GM12878 (cell line): ENCODE data around the gene ZNF417. TPM values are rescaled to one million over a fixed set of nuclear protein-coding genes. Genes with fewer than 3 reads are reported as not detected.

ENCODE experiments used
- CREB1 ChIP-seq: IDR thresholded peaks from 2 replicates; pipeline ENCODE4 v1.6.1; 2012; ENCODE audit warnings: low read depth, mild to moderate bottlenecking, inconsistent platforms
- EGR1 ChIP-seq, 2 experiments: IDR thresholded peaks; 1 replicate in 1 of 2; 2 replicates in 1 of 2; pipeline ENCODE4 v1.6.1; 2011 to 2012; ENCODE audit warnings: low read depth in 2 of 2, low read length in 2 of 2, borderline replicate concordance in 1 of 2, mild to moderate bottlenecking in 1 of 2, moderate library complexity in 1 of 2
- EP300 ChIP-seq, 2 experiments: fragments of 150-350 bp in 1 of 2; IDR thresholded peaks; 2 replicates each; pipeline ENCODE4 v1.6.1; 2011 to 2012; ENCODE audit warnings: low read depth in 2 of 2, low read length in 2 of 2, borderline replicate concordance in 1 of 2, improper control_type of control experiment in 1 of 2, inconsistent platforms in 1 of 2; ENCODE audit not compliant: control insufficient read depth in 1 of 2
- GABPA ChIP-seq: IDR thresholded peaks from 2 replicates; pipeline ENCODE4 v1.6.1; 2014; ENCODE audit warnings: antibody characterized with exemption, low read depth, mild to moderate bottlenecking, inconsistent platforms
- JUND ChIP-seq: IDR thresholded peaks from 2 replicates; pipeline ENCODE4 v1.6.1; 2012; ENCODE audit warnings: low read depth, mild to moderate bottlenecking, low read length, improper control_type of control experiment, moderate library complexity
- NR2F1 ChIP-seq: fragments of 450-650 bp; conservative IDR thresholded peaks from 2 replicates; pipeline ENCODE4 v1.6.1; 2017; ENCODE audit warnings: mild to moderate bottlenecking
- PML ChIP-seq: IDR thresholded peaks from 2 replicates; pipeline ENCODE4 v1.6.1; 2012; ENCODE audit warnings: low read length, inconsistent platforms
- POLR2A ChIP-seq: IDR thresholded peaks from 2 replicates; pipeline ENCODE4 v1.6.1; 2011; ENCODE audit warnings: low read depth, mild to moderate bottlenecking, low read length
- SREBF2 ChIP-seq: IDR thresholded peaks from 2 replicates; pipeline ENCODE4 v1.6.1; 2012; ENCODE audit warnings: mild to moderate bottlenecking, low read length
- YY1 ChIP-seq: IDR thresholded peaks from 2 replicates; pipeline ENCODE4 v1.6.1; 2011; ENCODE audit warnings: low read depth, mild to moderate bottlenecking, low read length
- ZNF217 ChIP-seq: fragments of 450-650 bp; IDR thresholded peaks from 2 replicates; pipeline ENCODE4 v1.6.1; 2017; ENCODE audit warnings: antibody characterized with exemption, mild to moderate bottlenecking
- ZZZ3 ChIP-seq: IDR thresholded peaks from 2 replicates; pipeline ENCODE4 v1.6.1; 2011; ENCODE audit warnings: low read depth; ENCODE audit not compliant: control insufficient read depth, insufficient read length
- polyA plus RNA-seq, 11 experiments: library from polyadenylated mRNA; depleted of rRNA in 4 of 11; unstranded in 6 of 11; stranded (reverse) in 5 of 11; fragments of >200 nt; fragmentation: Nextera tagmentation in 4 of 11; fragmentation: Illumina TruSeq in 1 of 11; extraction: Ambion mirVana in 4 of 11; extraction: Trizol in 1 of 11; gene quantifications; 1 replicate in 1 of 11; 2 replicates in 10 of 11; pipeline versions ENCODE4 v1.2.1 to v1.2.3, GENCODE V29; 2011 to 2016; ENCODE audit warnings: inconsistent platforms in 2 of 11, missing spikeins in 2 of 11, low read depth in 1 of 11
- total RNA-seq, 4 experiments: library from RNA; depleted of rRNA in 3 of 4; stranded (reverse); fragments of >200 nt in 3 of 4; fragmentation: Illumina TruSeq in 1 of 4; extraction: Trizol in 1 of 4; gene quantifications; 2 replicates each; pipeline versions ENCODE4 v1.2.1 to v1.2.3, GENCODE V29; 2013 to 2021
- TF ChIP-seq, protein P1 (sequence below): fragments of 450-650 bp; formaldehyde crosslinking; IDR thresholded peaks from 2 replicates; pipeline ENCODE4 v1.5.0; 2022; ENCODE audit warnings: mild to moderate bottlenecking, missing genetic modification characterization
- TF ChIP-seq, protein P2 (sequence below): fragments of 450-650 bp; IDR thresholded peaks from 2 replicates; pipeline ENCODE4 v1.6.1; 2016; ENCODE audit warnings: mild to moderate bottlenecking
- TF ChIP-seq, protein P3 (sequence below): fragments of 450-650 bp; conservative IDR thresholded peaks from 2 replicates; pipeline ENCODE4 v1.6.1; 2017; ENCODE audit warnings: mild to moderate bottlenecking, moderate library complexity
- TF ChIP-seq, protein P4 (sequence below): IDR thresholded peaks from 2 replicates; pipeline ENCODE4 v1.6.1; 2011; ENCODE audit warnings: mild to moderate bottlenecking, low read depth, low read length, moderate library complexity; ENCODE audit not compliant: insufficient replicate concordance
- TF ChIP-seq, protein P5 (sequence below): IDR thresholded peaks from 2 replicates; pipeline ENCODE4 v1.6.1; 2012; ENCODE audit warnings: mild to moderate bottlenecking, low read depth, low read length

Gene ZNF417
- total and polyA plus RNA-seq, 10 of the 15 experiments (the other 5 are each of a cell fraction or from before 2014, with no cell fraction given), result 1.3 to 13.6 (median 6.5) TPM

DNA sequence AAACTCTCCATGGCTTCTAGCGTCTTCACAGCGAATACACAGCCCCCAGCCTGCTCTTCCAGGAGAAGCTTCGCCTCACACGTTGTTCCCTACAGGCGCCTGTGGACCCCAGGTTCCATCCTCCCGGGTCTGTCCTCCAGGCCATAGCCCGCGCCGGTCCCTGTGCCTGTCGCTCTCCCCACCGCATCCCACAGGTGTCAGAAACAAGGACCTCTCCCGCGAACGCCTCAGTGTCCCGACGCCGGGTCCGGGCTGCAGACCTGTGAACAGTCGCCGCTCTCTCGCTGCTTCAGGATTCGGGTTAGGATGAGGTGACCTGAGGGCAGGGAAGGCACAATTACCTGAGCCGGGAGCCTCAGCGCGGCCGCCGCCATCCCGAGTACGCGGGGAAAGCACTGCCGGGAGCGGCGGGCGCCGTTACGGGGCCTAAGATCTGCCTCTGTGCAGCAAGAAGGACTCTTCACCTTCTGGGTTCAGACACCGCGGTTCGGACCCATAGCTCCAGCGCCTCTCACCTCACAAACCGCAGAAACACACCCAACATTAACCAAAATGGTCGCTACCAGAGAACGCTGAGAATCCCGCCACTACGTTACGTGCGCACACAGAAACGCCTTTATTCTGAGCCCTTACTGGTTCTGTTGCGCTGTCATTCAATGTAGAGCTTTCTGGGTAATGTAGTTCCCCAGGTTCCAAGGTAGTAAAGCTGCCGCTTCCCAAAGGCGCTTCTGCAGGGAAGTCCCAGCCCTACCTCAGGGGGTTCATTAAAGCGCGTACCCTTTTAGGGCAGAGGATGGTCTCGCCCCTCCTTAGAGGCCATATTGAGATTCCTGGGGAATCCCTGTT is 18.7 kb upstream of the ZNF417 start, which contains the start of gene ZNF418 (continued):
- TF ChIP-seq EP300 (IDR thresholded peaks at IDR 0.05; ENCODE audit: borderline replicate concordance in 1 of 2, control insufficient read depth in 1 of 2, low read depth in 2 of 2, low read length in 2 of 2), result no peak
- TF ChIP-seq ZZZ3, result no peak
- TF ChIP-seq POLR2A, result no peak
- TF ChIP-seq EGR1 (IDR thresholded peaks at IDR 0.05; ENCODE audit: borderline replicate concordance in 1 of 2, low read depth in 2 of 2, low read length in 2 of 2), result peak in 1 of 2 experiments; percentile 56; a peak in 1 of 3 replicates
- TF ChIP-seq CREB1, result peak; percentile 71; the same call in 1 of the 2 replicates
- TF ChIP-seq, protein P1, sequence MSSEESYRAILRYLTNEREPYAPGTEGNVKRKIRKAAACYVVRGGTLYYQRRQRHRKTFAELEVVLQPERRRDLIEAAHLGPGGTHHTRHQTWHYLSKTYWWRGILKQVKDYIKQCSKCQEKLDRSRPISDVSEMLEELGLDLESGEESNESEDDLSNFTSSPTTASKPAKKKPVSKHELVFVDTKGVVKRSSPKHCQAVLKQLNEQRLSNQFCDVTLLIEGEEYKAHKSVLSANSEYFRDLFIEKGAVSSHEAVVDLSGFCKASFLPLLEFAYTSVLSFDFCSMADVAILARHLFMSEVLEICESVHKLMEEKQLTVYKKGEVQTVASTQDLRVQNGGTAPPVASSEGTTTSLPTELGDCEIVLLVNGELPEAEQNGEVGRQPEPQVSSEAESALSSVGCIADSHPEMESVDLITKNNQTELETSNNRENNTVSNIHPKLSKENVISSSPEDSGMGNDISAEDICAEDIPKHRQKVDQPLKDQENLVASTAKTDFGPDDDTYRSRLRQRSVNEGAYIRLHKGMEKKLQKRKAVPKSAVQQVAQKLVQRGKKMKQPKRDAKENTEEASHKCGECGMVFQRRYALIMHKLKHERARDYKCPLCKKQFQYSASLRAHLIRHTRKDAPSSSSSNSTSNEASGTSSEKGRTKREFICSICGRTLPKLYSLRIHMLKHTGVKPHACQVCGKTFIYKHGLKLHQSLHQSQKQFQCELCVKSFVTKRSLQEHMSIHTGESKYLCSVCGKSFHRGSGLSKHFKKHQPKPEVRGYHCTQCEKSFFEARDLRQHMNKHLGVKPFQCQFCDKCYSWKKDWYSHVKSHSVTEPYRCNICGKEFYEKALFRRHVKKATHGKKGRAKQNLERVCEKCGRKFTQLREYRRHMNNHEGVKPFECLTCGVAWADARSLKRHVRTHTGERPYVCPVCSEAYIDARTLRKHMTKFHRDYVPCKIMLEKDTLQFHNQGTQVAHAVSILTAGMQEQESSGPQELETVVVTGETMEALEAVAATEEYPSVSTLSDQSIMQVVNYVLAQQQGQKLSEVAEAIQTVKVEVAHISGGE (CRISPR knock-in tag), result no peak
- TF ChIP-seq YY1, result peak; percentile 89
- 0 out of 2 replicates have a peak, but pooled peaks have one; percentile 36 for TF ChIP-seq PML
- TF ChIP-seq ZNF217, result no peak
- TF ChIP-seq, protein P2, sequence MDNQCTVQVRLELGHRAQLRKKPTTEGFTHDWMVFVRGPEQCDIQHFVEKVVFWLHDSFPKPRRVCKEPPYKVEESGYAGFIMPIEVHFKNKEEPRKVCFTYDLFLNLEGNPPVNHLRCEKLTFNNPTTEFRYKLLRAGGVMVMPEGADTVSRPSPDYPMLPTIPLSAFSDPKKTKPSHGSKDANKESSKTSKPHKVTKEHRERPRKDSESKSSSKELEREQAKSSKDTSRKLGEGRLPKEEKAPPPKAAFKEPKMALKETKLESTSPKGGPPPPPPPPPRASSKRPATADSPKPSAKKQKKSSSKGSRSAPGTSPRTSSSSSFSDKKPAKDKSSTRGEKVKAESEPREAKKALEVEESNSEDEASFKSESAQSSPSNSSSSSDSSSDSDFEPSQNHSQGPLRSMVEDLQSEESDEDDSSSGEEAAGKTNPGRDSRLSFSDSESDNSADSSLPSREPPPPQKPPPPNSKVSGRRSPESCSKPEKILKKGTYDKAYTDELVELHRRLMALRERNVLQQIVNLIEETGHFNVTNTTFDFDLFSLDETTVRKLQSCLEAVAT, result peak; percentile 57
- TF ChIP-seq, protein P3, sequence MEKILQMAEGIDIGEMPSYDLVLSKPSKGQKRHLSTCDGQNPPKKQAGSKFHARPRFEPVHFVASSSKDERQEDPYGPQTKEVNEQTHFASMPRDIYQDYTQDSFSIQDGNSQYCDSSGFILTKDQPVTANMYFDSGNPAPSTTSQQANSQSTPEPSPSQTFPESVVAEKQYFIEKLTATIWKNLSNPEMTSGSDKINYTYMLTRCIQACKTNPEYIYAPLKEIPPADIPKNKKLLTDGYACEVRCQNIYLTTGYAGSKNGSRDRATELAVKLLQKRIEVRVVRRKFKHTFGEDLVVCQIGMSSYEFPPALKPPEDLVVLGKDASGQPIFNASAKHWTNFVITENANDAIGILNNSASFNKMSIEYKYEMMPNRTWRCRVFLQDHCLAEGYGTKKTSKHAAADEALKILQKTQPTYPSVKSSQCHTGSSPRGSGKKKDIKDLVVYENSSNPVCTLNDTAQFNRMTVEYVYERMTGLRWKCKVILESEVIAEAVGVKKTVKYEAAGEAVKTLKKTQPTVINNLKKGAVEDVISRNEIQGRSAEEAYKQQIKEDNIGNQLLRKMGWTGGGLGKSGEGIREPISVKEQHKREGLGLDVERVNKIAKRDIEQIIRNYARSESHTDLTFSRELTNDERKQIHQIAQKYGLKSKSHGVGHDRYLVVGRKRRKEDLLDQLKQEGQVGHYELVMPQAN, result no peak
- TF ChIP-seq NR2F1, result no peak
- peak; percentile 34; the same call in 1 of the 2 replicates for TF ChIP-seq GABPA
- TF ChIP-seq JUND, result no peak
- TF ChIP-seq, protein P4, sequence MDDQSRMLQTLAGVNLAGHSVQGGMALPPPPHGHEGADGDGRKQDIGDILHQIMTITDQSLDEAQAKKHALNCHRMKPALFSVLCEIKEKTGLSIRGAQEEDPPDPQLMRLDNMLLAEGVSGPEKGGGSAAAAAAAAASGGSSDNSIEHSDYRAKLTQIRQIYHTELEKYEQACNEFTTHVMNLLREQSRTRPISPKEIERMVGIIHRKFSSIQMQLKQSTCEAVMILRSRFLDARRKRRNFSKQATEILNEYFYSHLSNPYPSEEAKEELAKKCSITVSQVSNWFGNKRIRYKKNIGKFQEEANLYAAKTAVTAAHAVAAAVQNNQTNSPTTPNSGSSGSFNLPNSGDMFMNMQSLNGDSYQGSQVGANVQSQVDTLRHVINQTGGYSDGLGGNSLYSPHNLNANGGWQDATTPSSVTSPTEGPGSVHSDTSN, result peak; percentile 96
- no peak for TF ChIP-seq SREBF2
- TF ChIP-seq, protein P5, sequence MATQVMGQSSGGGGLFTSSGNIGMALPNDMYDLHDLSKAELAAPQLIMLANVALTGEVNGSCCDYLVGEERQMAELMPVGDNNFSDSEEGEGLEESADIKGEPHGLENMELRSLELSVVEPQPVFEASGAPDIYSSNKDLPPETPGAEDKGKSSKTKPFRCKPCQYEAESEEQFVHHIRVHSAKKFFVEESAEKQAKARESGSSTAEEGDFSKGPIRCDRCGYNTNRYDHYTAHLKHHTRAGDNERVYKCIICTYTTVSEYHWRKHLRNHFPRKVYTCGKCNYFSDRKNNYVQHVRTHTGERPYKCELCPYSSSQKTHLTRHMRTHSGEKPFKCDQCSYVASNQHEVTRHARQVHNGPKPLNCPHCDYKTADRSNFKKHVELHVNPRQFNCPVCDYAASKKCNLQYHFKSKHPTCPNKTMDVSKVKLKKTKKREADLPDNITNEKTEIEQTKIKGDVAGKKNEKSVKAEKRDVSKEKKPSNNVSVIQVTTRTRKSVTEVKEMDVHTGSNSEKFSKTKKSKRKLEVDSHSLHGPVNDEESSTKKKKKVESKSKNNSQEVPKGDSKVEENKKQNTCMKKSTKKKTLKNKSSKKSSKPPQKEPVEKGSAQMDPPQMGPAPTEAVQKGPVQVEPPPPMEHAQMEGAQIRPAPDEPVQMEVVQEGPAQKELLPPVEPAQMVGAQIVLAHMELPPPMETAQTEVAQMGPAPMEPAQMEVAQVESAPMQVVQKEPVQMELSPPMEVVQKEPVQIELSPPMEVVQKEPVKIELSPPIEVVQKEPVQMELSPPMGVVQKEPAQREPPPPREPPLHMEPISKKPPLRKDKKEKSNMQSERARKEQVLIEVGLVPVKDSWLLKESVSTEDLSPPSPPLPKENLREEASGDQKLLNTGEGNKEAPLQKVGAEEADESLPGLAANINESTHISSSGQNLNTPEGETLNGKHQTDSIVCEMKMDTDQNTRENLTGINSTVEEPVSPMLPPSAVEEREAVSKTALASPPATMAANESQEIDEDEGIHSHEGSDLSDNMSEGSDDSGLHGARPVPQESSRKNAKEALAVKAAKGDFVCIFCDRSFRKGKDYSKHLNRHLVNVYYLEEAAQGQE, result no peak
